ENCODE data around the gene ARHGAP9.

- TF ChIP-seq POLR2A (IDR thresholded peaks at IDR 0.05) (no peak), POLR2AphosphoS5 (IDR thresholded peaks at IDR 0.05) (no peak), CTCF (IDR thresholded peaks at IDR 0.05) (no peak)
Measured at GRCh38 chr12:57479376-57480115, at the start of gene ARHGAP9.

Data from suprapubic skin (tissue), 4 donors.